ENCODE measurements around the gene AK4. TPM values are rescaled to one million over a fixed set of nuclear protein-coding genes. Genes with fewer than 3 reads are reported as not detected.
"Not testable (repeated sequence)": the region's sequence is repeated elsewhere in the genome, so short reads cannot be mapped to it uniquely, and the experiment has no call there.

Gene AK4
- total RNA-seq, 4 donors from 2014 or later = 39.6 to 72.7 (median 60.7) TPM

DNA sequence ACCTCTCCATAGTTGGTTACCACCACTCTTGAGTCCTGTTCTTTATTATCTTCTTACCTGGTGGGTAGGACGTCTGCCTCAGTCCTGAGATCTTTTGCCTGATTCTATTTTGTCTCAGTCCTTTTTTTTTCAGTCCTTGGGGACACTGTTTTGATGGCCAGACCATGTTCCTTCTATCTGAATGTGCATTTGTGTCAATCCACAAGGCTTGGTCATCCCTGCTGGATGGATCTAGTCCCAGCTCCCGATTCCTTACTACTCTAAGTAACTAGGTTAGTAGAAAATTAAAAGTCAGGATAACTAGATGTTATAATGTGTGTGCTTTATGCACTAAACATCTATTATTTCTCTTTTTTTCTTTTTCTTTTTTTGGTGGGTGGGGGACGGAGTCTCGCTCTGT is 28.1 kb upstream of the AK4 start:
- Histone ChIP-seq H3K36me3 (no peaks in the 10 kb centered on the region), H3K27me3 (no peaks in the 10 kb centered on the region), H3K27ac (no peak overlapping the region), H3K4me3 (no peak overlapping the region), H3K9me3 (no peaks in the 10 kb centered on the region), H3K4me1 (peaks cover 0 to 2% (median 0%) of the 10 kb centered on the region in 3 donors)
- TF ChIP-seq CTCF (IDR thresholded peaks at IDR 0.05) (no peak), POLR2AphosphoS5 (IDR thresholded peaks at IDR 0.05) (no peak), EP300 (IDR thresholded peaks at IDR 0.05) (no peak), POLR2A (IDR thresholded peaks at IDR 0.05) (no peak)
- 44 to 65% methylated on average over 2 of the region's 4 CpGs for WGBS, 2 donors (ENCODE audit: low coverage in 1 of 2)
- ATAC-seq = no peak

- H3K27me3 ChIP-seq, H3K36me3 ChIP-seq, H3K4me3 ChIP-seq, H3K27ac ChIP-seq, H3K4me1 ChIP-seq, ATAC-seq, H3K9me3 ChIP-seq: not testable (repeated sequence)
- WGBS, 2 donors (ENCODE audit: low coverage in 1 of 2) = 91% methylated on average over 1 of the region's 4 CpGs; no CpG with 5 or more reads in 1 of the 2 donors
Measured at GRCh38 chr1:65129104-65129503, 18.9 kb upstream of the AK4 start.

GRCh38 chr1:65138524-65138923 is 9.5 kb upstream of the AK4 start:
- no peak for ATAC-seq
- no peak overlapping the region for H3K4me3 ChIP-seq
- no peak overlapping the region for H3K27ac ChIP-seq
- no peaks in the 10 kb centered on the region for H3K4me1 ChIP-seq
- no peak for TF ChIP-seq POLR2A (IDR thresholded peaks at IDR 0.05)
- TF ChIP-seq CTCF (IDR thresholded peaks at IDR 0.05) = no peak
- no peak for TF ChIP-seq POLR2AphosphoS5 (IDR thresholded peaks at IDR 0.05)
- no peaks in the 10 kb centered on the region for H3K36me3 ChIP-seq
- H3K27me3 ChIP-seq = no peaks in the 10 kb centered on the region
- H3K9me3 ChIP-seq = no peaks in the 10 kb centered on the region
- WGBS, 2 donors (ENCODE audit: low coverage in 1 of 2) = 86 to 100% methylated on average over 1 of the region's 1 CpG

DNA sequence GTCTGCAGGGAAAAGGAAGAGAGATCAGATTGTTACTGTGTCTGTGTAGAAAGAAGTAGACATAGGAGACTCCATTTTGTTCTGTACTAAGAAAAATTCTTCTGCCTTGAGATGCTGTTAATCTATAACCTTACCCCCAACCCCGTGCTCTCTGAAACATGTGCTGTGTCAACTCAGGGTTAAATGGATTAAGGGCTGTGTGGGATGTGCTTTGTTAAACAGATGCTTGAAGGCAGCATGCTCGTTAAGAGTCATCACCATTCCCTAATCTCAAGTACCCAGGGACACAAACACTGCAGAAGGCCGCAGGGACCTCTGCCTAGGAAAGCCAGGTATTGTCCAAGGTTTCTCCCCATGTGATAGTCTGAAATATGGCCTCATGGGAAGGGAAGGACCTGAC is 8.2 kb upstream of the AK4 start:
- H3K4me3 ChIP-seq, H3K36me3 ChIP-seq, H3K27ac ChIP-seq, H3K4me1 ChIP-seq, ATAC-seq, H3K27me3 ChIP-seq, H3K9me3 ChIP-seq: not testable (repeated sequence)
- 67% methylated on average over 1 of the region's 3 CpGs; no CpG with 5 or more reads in 1 of the 2 donors for WGBS, 2 donors (ENCODE audit: low coverage in 1 of 2)

GRCh38 chr1:65141394-65141793 is 6.6 kb upstream of the AK4 start:
- TF ChIP-seq CTCF (IDR thresholded peaks at IDR 0.05) (no peak), POLR2A (IDR thresholded peaks at IDR 0.05) (no peak), EP300 (IDR thresholded peaks at IDR 0.05) (no peak), POLR2AphosphoS5 (IDR thresholded peaks at IDR 0.05) (no peak)
- 15 to 34% methylated on average over 3 to 4 of the region's 4 CpGs for WGBS, 2 donors (ENCODE audit: low coverage in 1 of 2)
- ATAC-seq = no peak
- H3K4me3 ChIP-seq = no peak overlapping the region
- no peaks in the 10 kb centered on the region for H3K9me3 ChIP-seq
- H3K27me3 ChIP-seq = no peaks in the 10 kb centered on the region
- H3K36me3 ChIP-seq = no peaks in the 10 kb centered on the region
- H3K4me1 ChIP-seq = peaks cover 0 to 2% (median 0%) of the 10 kb centered on the region in 3 donors
- H3K27ac ChIP-seq = no peak overlapping the region

DNA sequence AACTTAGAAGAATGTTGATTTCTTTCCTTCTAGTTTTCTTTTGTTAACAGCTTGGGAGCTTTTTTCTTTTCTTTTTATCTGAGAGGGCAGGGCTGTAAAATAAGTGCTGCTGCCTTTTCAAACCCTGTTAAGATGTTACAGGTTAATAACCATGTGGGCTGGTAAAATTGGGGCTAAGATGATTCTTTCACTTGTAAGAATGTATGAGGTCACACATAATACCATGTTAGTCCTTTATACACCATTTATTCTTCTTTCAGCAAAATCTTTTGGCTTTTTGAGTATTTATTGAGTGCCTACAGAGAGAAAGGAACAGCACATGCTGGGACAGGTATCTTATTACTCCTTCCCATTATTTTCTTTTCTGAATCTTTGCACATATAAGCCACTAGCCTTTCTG is 6.1 kb upstream of the AK4 start:
- H3K9me3 ChIP-seq = no peaks in the 10 kb centered on the region
- TF ChIP-seq CTCF (IDR thresholded peaks at IDR 0.05) = no peak
- TF ChIP-seq POLR2AphosphoS5 (IDR thresholded peaks at IDR 0.05) = no peak
- TF ChIP-seq POLR2A (IDR thresholded peaks at IDR 0.05) = no peak
- TF ChIP-seq EP300 (IDR thresholded peaks at IDR 0.05) = no peak
- H3K36me3 ChIP-seq = no peaks in the 10 kb centered on the region
- H3K27ac ChIP-seq = no peak overlapping the region
- H3K4me3 ChIP-seq = no peak overlapping the region
- H3K4me1 ChIP-seq = peaks cover 0 to 8% (median 1%) of the 10 kb centered on the region in 3 donors
- ATAC-seq = no peak
- no peaks in the 10 kb centered on the region for H3K27me3 ChIP-seq

DNA sequence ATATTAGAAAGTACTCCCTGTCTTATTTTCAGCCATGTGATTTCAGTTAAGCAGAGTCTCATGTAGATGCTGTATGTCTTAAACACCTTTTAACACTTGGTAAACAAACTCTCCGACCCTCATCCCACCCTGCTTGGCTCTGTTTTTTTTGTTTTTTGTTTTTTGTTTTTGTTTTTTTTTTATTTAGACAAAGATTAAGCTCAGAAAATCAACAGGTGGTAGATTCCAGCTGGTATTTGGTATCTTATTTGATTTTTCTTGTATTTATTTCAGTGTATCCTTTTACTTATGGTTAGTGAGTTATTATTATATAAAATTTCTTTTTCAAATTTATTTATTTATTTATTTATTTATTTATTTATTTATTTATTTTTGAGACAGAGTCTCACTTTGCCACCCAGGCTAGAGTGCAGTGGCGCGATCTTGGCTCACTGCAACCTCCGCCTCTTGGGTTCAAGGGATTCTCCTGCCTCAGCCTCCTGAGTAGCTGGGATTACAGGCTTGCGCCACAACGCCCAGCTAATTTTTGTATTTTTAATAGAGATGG is 4.8 kb upstream of the AK4 start:
- WGBS, 2 donors (ENCODE audit: low coverage in 1 of 2) = 96 to 97% methylated on average over 6 of the region's 6 CpGs
- H3K9me3 ChIP-seq, ATAC-seq, H3K27me3 ChIP-seq, H3K4me3 ChIP-seq, H3K27ac ChIP-seq, H3K36me3 ChIP-seq: not testable (repeated sequence)
- peaks cover 0 to 13% (median 3%) of the 10 kb centered on the region in 3 donors for H3K4me1 ChIP-seq

All from gastroesophageal sphincter (tissue), 4 donors.